GM18508 (cell line): ENCODE data around the gene TRIM56.
"Not testable (repeated sequence)": the region's sequence is repeated elsewhere in the genome, so short reads cannot be mapped to it uniquely, and the experiment has no call there.

Experiments
- ATAC-seq: cut with Tn5 transposase; IDR thresholded peaks from one replicate; pipeline ENCODE4 v1.9.1; 2021; ENCODE audit warnings: moderate number of reproducible peaks; ENCODE audit not compliant: insufficient read depth, unreplicated experiment

Gene TRIM56

GRCh38 chr7:101128040-101128834 is 43.0 kb downstream of the TRIM56 start:
- ATAC-seq, result no peak

GRCh38 chr7:101129603-101130117 is 44.4 kb downstream of the TRIM56 start:
- ATAC-seq, result no peak

- not testable (repeated sequence) for ATAC-seq
Measured at GRCh38 chr7:101132626-101133600, 47.6 kb downstream of the TRIM56 start.

- no peak for ATAC-seq
Measured at GRCh38 chr7:101133621-101134398, 48.5 kb downstream of the TRIM56 start.

GRCh38 chr7:101134399-101134980 is 49.2 kb downstream of the TRIM56 start:
- ATAC-seq, result no peak

- ATAC-seq, result no peak
Measured at GRCh38 chr7:101137651-101138212, 52.5 kb downstream of the TRIM56 start.

GRCh38 chr7:101138213-101138870 is 53.1 kb downstream of the TRIM56 start:
- no peak for ATAC-seq

- ATAC-seq, result no peak
Measured at GRCh38 chr7:101140339-101140699, 55.0 kb downstream of the TRIM56 start.

GRCh38 chr7:101140746-101141382 is 55.6 kb downstream of the TRIM56 start:
- ATAC-seq, result no peak
